OCI-LY1 (cell line): ENCODE measurements around the gene KANTR.

Experiments
- H2AFZ ChIP-seq: fragments of 200-600 bp; sonication (generic), shearing (Covaris generic); 2 replicates; pipeline ENCODE4 v1.6.0; 2014; ENCODE audit warnings: antibody characterized with exemption, mild to moderate bottlenecking, low read length
- H3F3A ChIP-seq: fragments of 200-600 bp; sonication (generic), shearing (Covaris generic); 2 replicates; pipeline ENCODE4 v1.6.0; 2014; ENCODE audit warnings: mild to moderate bottlenecking, antibody characterized with exemption, low read length, moderate library complexity; ENCODE audit not compliant: insufficient read depth
- H3K27ac ChIP-seq: fragments of 200-600 bp; sonication (generic); 2 replicates; pipeline ENCODE4 v1.5.1; 2014; ENCODE audit warnings: low read length, mixed run types, mild to moderate bottlenecking, low read depth; ENCODE audit not compliant: poor library complexity, severe bottlenecking
- H3K27me3 ChIP-seq: fragments of 200-600 bp; sonication (generic); 2 replicates; pipeline ENCODE4 v1.6.0; 2014; ENCODE audit warnings: antibody characterized with exemption, mild to moderate bottlenecking, low read length, moderate library complexity; ENCODE audit not compliant: insufficient read depth
- H3K36me3 ChIP-seq: fragments of 200-600 bp; sonication (generic); 2 replicates; pipeline ENCODE4 v1.6.1; 2014; ENCODE audit warnings: mild to moderate bottlenecking, antibody characterized with exemption, low read length, moderate library complexity, mixed read lengths; ENCODE audit not compliant: insufficient read depth
- H3K4me1 ChIP-seq: fragments of 200-600 bp; sonication (generic); 2 replicates; pipeline ENCODE4 v1.5.1; 2014; ENCODE audit warnings: mild to moderate bottlenecking, low read length, moderate library complexity; ENCODE audit not compliant: insufficient read depth, severe bottlenecking
- H3K4me2 ChIP-seq: fragments of 200-600 bp; sonication (generic), shearing (Covaris generic); 2 replicates; pipeline ENCODE4 v1.6.1; 2014; ENCODE audit warnings: low read length
- H3K4me3 ChIP-seq: fragments of 200-600 bp; sonication (generic); 2 replicates; pipeline ENCODE4 v1.5.1; 2014; ENCODE audit warnings: low read length, low read depth, mild to moderate bottlenecking, mixed read lengths; ENCODE audit not compliant: poor library complexity, severe bottlenecking
- H3K79me2 ChIP-seq: fragments of 200-600 bp; shearing (Covaris generic); 2 replicates; pipeline ENCODE4 v1.6.1; 2016; ENCODE audit warnings: mixed run types, low read length, mixed read lengths; ENCODE audit not compliant: insufficient read depth
- H3K9ac ChIP-seq: fragments of 200-600 bp; sonication (generic), shearing (Covaris generic); 2 replicates; pipeline ENCODE4 v1.6.1; 2014; ENCODE audit warnings: mild to moderate bottlenecking, low read length, mixed read lengths
- H3K9me2 ChIP-seq: fragments of 200-600 bp; sonication (generic), shearing (Covaris generic); 2 replicates; pipeline ENCODE4 v1.6.1; 2014; ENCODE audit warnings: low read depth, mild to moderate bottlenecking, low read length, mixed read lengths
- H3K9me3 ChIP-seq: fragments of 200-600 bp; shearing (Covaris generic); 2 replicates; pipeline ENCODE4 v1.6.1; 2014; ENCODE audit warnings: low read length, mixed read lengths
- H4K20me1 ChIP-seq: fragments of 200-600 bp; sonication (generic), shearing (Covaris generic); 2 replicates; pipeline ENCODE4 v1.6.0; 2016; ENCODE audit warnings: mild to moderate bottlenecking, low read length; ENCODE audit not compliant: insufficient read depth
- CTCF ChIP-seq: fragments of 200-600 bp; sonication (generic), shearing (Covaris generic); IDR thresholded peaks from 2 replicates; pipeline ENCODE4 v1.5.1; 2017; ENCODE audit warnings: mild to moderate bottlenecking, antibody characterized with exemption, low read length, moderate library complexity, mixed read lengths
- EZH2 ChIP-seq: fragments of 200-600 bp; sonication (generic), shearing (Covaris generic); IDR thresholded peaks from 2 replicates; pipeline ENCODE4 v1.8.0; 2017; ENCODE audit warnings: borderline replicate concordance, mixed run types, mild to moderate bottlenecking, antibody characterized with exemption, low read length, moderate library complexity, mixed read lengths

Gene KANTR

GRCh38 chrX:53133400-53133799 lies 39.5 kb downstream of the KANTR start:
- Histone ChIP-seq H3K27me3 (no peaks in the 10 kb centered on the region), H3K9ac (no peak overlapping the region), H3K36me3 (no peaks in the 10 kb centered on the region)

GRCh38 chrX:53135581-53135980 lies 41.6 kb downstream of the KANTR start:
- no peak overlapping the region for H3K4me3 ChIP-seq
- H3K27ac ChIP-seq = no peak overlapping the region

More at GRCh38 chrX:53133400-53133799, 39.5 kb downstream of the KANTR start:
- Histone ChIP-seq H2AFZ (no peak overlapping the region), H3K27ac (no peak overlapping the region), H3K4me1 (no peaks in the 10 kb centered on the region), H3K4me3 (no peak overlapping the region), H3K9me2 (no peaks in the 10 kb centered on the region), H4K20me1 (no peaks in the 10 kb centered on the region), H3K4me2 (no peak overlapping the region), H3F3A (no peaks in the 10 kb centered on the region), H3K79me2 (no peaks in the 10 kb centered on the region), H3K9me3 (no peaks in the 10 kb centered on the region)
- TF ChIP-seq EZH2 (no peak), CTCF (no peak)

DNA sequence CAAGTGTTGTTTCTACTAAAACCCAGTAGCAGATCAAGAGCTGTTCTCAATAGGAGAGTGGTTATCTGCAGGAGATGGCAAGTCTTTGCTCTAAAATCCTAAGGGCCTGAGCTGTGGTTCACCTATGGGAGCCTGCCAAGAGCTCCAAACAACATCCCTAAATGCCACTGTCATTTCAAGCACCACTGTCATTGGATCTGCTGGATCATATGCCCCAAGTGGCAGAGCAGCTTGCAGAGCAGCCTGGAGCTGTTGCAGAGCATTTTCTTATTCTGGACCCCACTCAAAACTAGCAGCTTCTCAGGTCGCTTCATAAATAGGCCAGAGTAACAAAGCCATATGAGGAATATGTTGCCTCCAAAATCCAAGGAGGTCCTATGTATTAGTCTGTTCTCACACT lies 59.6 kb downstream of the KANTR start:
- no peaks in the 10 kb centered on the region for H3K27me3 ChIP-seq
- H3K4me1 ChIP-seq = no peaks in the 10 kb centered on the region

More at GRCh38 chrX:53135581-53135980, 41.6 kb downstream of the KANTR start:
- H3K4me2 ChIP-seq = no peak overlapping the region
- H4K20me1 ChIP-seq = no peaks in the 10 kb centered on the region
- H3K4me1 ChIP-seq = no peaks in the 10 kb centered on the region
- H3K9me3 ChIP-seq = no peaks in the 10 kb centered on the region
- no peaks in the 10 kb centered on the region for H3K36me3 ChIP-seq
- no peak overlapping the region for H2AFZ ChIP-seq
- H3K9ac ChIP-seq = no peak overlapping the region
- H3K79me2 ChIP-seq = no peaks in the 10 kb centered on the region
- no peaks in the 10 kb centered on the region for H3K27me3 ChIP-seq
- TF ChIP-seq EZH2 = no peak
- no peak for TF ChIP-seq CTCF
- H3F3A ChIP-seq = no peaks in the 10 kb centered on the region
- no peaks in the 10 kb centered on the region for H3K9me2 ChIP-seq

More for the DNA sequence above, 59.6 kb downstream of the KANTR start:
- H3K9ac ChIP-seq = no peak overlapping the region
- no peaks in the 10 kb centered on the region for H3F3A ChIP-seq
- no peaks in the 10 kb centered on the region for H3K79me2 ChIP-seq
- TF ChIP-seq CTCF = no peak
- no peak for TF ChIP-seq EZH2
- no peak overlapping the region for H3K4me2 ChIP-seq
- H4K20me1 ChIP-seq = no peaks in the 10 kb centered on the region
- no peak overlapping the region for H3K4me3 ChIP-seq
- H3K36me3 ChIP-seq = no peaks in the 10 kb centered on the region
- no peak overlapping the region for H3K27ac ChIP-seq
- H3K9me2 ChIP-seq = no peaks in the 10 kb centered on the region
- no peak overlapping the region for H2AFZ ChIP-seq
- no peaks in the 10 kb centered on the region for H3K9me3 ChIP-seq
